Astrocyte of the cerebellum (primary cell): ENCODE measurements around the gene DCBLD1.

Experiments
- DNase-seq: peaks from one replicate; pipeline ENCODE4 v3.0.0-alpha.2; 2011; ENCODE audit warnings: low read depth
- H3K4me3 ChIP-seq: 2 replicates; pipeline ENCODE4 v1.5.1; 2011; ENCODE audit warnings: mild to moderate bottlenecking, low read depth, low read length, moderate library complexity
- CTCF ChIP-seq: IDR thresholded peaks from 2 replicates; pipeline ENCODE4 v1.5.1; 2012; ENCODE audit warnings: low read length, low read depth, moderate library complexity, mild to moderate bottlenecking; ENCODE audit errors: missing control alignments
- in situ Hi-C: cut with HindIII; loops from 2 replicates; pipeline ENCODE4 v1.10.0; 2017; ENCODE audit warnings: low sequenced_read_pairs

Gene DCBLD1

GRCh38 chr6:117518870-117519269, 36.4 kb downstream of the DCBLD1 start:
- no peak for TF ChIP-seq CTCF
- no peak for DNase-seq
- no peak overlapping the region for H3K4me3 ChIP-seq
- in situ Hi-C loops, result no loop called here

- no peak for DNase-seq
- in situ Hi-C loops, result no loop called here
- no peak for TF ChIP-seq CTCF
- H3K4me3 ChIP-seq, result no peak overlapping the region
Measured at GRCh38 chr6:117520603-117521395, 38.3 kb downstream of the DCBLD1 start.

GRCh38 chr6:117521791-117522502, 39.5 kb downstream of the DCBLD1 start:
- in situ Hi-C loops, result no loop called here
- TF ChIP-seq CTCF, result no peak
- DNase-seq, result no peak
- H3K4me3 ChIP-seq, result no peak overlapping the region

GRCh38 chr6:117525607-117526006, 43.1 kb downstream of the DCBLD1 start:
- TF ChIP-seq CTCF, result no peak
- in situ Hi-C loops, result no loop called here
- H3K4me3 ChIP-seq, result no peak overlapping the region
- DNase-seq, result no peak

GRCh38 chr6:117530467-117531242, 48.2 kb downstream of the DCBLD1 start:
- in situ Hi-C loops, result loop anchor here (10.0 kb wide), 1 partner anchor 276 kb away; no protein-coding TSS in a partner anchor
- DNase-seq, result no peak
- no peak overlapping the region for H3K4me3 ChIP-seq
- TF ChIP-seq CTCF, result no peak

GRCh38 chr6:117531346-117531745, 48.9 kb downstream of the DCBLD1 start:
- DNase-seq, result no peak
- TF ChIP-seq CTCF, result no peak
- no peak overlapping the region for H3K4me3 ChIP-seq
- in situ Hi-C loops, result loop anchor here (10.0 kb wide), 1 partner anchor 277 kb away; no protein-coding TSS in a partner anchor
